Heart left ventricle (tissue), 16 donors: ENCODE data around the gene GALNT13. TPM values are rescaled to one million over a fixed set of nuclear protein-coding genes. Genes with fewer than 3 reads are reported as not detected.

Source experiments
- ATAC-seq, 4 donors: fragments of 200-7000 bp; cut with Tn5 transposase; one replicate each; pipeline ENCODE4 v1.9.1; 2020 to 2022; ENCODE audit warnings: moderate library complexity in 4 of 4, mild to moderate bottlenecking in 3 of 4, moderate number of reproducible peaks in 1 of 4
- DNase-seq, 5 donors: peaks; one replicate each; pipeline ENCODE4 v3.0.0-alpha.2; 2020
- H3K27ac ChIP-seq, 12 donors: fragments of 200-600 bp; sonication (generic) in 4 of 12; one replicate each; pipeline versions ENCODE4 v1.5.0 to v1.8.0; 2016 to 2022; ENCODE audit warnings: mild to moderate bottlenecking in 2 of 12
- H3K27me3 ChIP-seq, 9 donors: fragments of 200-600 bp; sonication (generic) in 2 of 9; one replicate each; pipeline versions ENCODE4 v1.5.1 to v1.8.0; 2016 to 2022; ENCODE audit warnings: mild to moderate bottlenecking in 3 of 9
- H3K36me3 ChIP-seq, 9 donors: fragments of 200-600 bp; sonication (generic) in 2 of 9; one replicate each; pipeline versions ENCODE4 v1.5.0 to v1.8.0; 2018 to 2022; ENCODE audit warnings: mild to moderate bottlenecking in 2 of 9
- H3K4me1 ChIP-seq, 12 donors: fragments of 200-600 bp; sonication (generic) in 4 of 12; one replicate each; pipeline versions ENCODE4 v1.5.0 to v1.8.0; 2016 to 2022; ENCODE audit warnings: mild to moderate bottlenecking in 3 of 12
- H3K4me3 ChIP-seq, 12 donors: fragments of 200-600 bp; sonication (generic) in 4 of 12; one replicate each; pipeline versions ENCODE4 v1.5.0 to v1.8.0; 2017 to 2022; ENCODE audit warnings: mild to moderate bottlenecking in 9 of 12, moderate library complexity in 4 of 12
- H3K9me3 ChIP-seq, 12 donors: fragments of 200-600 bp; sonication (generic) in 4 of 12; one replicate each; pipeline versions ENCODE4 v1.5.0 to v1.8.0; 2016 to 2022; ENCODE audit warnings: mild to moderate bottlenecking in 1 of 12
- POLR2A ChIP-seq, 2 donors: fragments of 450-650 bp; IDR thresholded peaks; one replicate each; pipeline ENCODE4 v1.6.1; 2017; ENCODE audit warnings: antibody characterized with exemption in 2 of 2, mild to moderate bottlenecking in 2 of 2, moderate library complexity in 2 of 2
- WGBS, 4 donors: extraction: QIAGEN DNeasy Blood & Tissue Kit in 2 of 4; methylation state at CpG; one replicate each; pipeline versions ENCODE4 v1.1.5 to v1.1.7; 2013 to 2018; 5-methylcytosine and 5-hydroxymethylcytosine counted together
- intact Hi-C, 10 donors: fragments of 100-400 bp; cut with DNase I; formaldehyde crosslinking; loops; one replicate each; pipeline versions ENCODE4 v1.11.1 to v1.14.2; 2022
- polyA plus RNA-seq, 2 donors: library from polyadenylated mRNA; stranded (reverse); fragments of 200-250 nt; gene quantifications; one replicate each; pipeline ENCODE4 v1.2.3, GENCODE V29; 2013
- total RNA-seq, 9 donors: library from RNA; depleted of rRNA in 2 of 9; stranded (reverse); fragments of >200 nt in 2 of 9; fragmentation: NEBNext Ultra II Directional in 3 of 9; extraction: Animal tissue kit (Norgen Biotek cat#: 25700) in 3 of 9; gene quantifications; one replicate each; pipeline versions ENCODE4 v1.1.0 to v1.2.4, GENCODE V29; 2016 to 2023
- TF ChIP-seq, protein P1 (sequence below), 12 donors: fragments of 200-600 bp; sonication (generic) in 4 of 12; IDR thresholded peaks; one replicate each; pipeline versions ENCODE4 v1.5.0 to v1.8.0; 2018 to 2022; ENCODE audit warnings: antibody characterized with exemption in 12 of 12, mild to moderate bottlenecking in 5 of 12
- donor health status: ischemic (EF 13 %, LVEDD 7.1; RV severe dilation, severe dysfunction).
- donor health status: healthy with polysubstance abuse.
- donor health status: DM: no; HTN: yes; CAD: no.
- donor health status: DM: no; HTN: no; CAD: no.
- donor health status: ischemic (EF 25% LVEDD 6.9; RV normal size, moderate dysfunction).
- donor health status: ischemic (EF 25% LVEDD 5.7; RV mildly dilated, moderate dysfunction).
- donor health status: healthy.
- donor health status: DM: yes; HTN: yes; CAD: no.
- donor health status: ischemic (EF 35%, LVEDD 5.7; RV mildly dilated, moderate dysfunction).
- donor health status: nonischemic (EF 11% LVEDD 7.7; RV severe dilation, severe dysfunction).
- donor health status: DM: yes; HTN: yes; CAD: no.
- donor health status: PGD.
- donor health status: ischemic (EF 29% LVEDD 5.4; RV normal size, mild dysfunction).
- donor health status: nonischemic (EF 23%, LVEDD 6.1; RV moderate dilation, normal function).

Gene GALNT13
- total and polyA plus RNA-seq, 11 donors, result 0.11 to 1.5 (median 0.22) TPM; not detected in 3

DNA sequence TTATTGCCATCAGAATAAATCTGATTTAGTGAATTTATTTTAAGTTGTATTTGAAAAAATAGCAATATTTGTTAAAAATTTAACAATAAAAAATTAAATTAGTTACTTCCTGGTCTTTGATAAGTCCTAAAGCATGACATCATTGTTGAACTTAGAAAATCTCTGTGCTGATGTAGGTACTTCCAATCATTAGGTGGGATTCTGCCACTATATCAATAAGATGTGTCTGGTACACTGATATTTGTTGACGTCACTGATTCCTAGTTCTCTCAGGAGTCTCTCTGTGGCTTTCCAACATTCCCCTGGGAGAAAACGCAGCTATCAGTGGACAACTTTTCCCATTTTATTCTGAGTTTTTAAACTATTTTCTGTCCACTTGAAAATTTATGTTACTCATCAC lies 143.5 kb downstream of the GALNT13 start:
- ATAC-seq (no peak), DNase-seq (no peak)
- WGBS, 4 donors, result 61 to 74% (median 69%) methylated on average over 2 of the region's 2 CpGs
- H3K36me3 ChIP-seq, result no peaks in the 10 kb centered on the region
- TF ChIP-seq POLR2A (IDR thresholded peaks at IDR 0.05), result no peak
- TF ChIP-seq, protein P1, sequence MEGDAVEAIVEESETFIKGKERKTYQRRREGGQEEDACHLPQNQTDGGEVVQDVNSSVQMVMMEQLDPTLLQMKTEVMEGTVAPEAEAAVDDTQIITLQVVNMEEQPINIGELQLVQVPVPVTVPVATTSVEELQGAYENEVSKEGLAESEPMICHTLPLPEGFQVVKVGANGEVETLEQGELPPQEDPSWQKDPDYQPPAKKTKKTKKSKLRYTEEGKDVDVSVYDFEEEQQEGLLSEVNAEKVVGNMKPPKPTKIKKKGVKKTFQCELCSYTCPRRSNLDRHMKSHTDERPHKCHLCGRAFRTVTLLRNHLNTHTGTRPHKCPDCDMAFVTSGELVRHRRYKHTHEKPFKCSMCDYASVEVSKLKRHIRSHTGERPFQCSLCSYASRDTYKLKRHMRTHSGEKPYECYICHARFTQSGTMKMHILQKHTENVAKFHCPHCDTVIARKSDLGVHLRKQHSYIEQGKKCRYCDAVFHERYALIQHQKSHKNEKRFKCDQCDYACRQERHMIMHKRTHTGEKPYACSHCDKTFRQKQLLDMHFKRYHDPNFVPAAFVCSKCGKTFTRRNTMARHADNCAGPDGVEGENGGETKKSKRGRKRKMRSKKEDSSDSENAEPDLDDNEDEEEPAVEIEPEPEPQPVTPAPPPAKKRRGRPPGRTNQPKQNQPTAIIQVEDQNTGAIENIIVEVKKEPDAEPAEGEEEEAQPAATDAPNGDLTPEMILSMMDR (IDR thresholded peaks at IDR 0.05), result no peak
- no peaks in the 10 kb centered on the region for H3K27me3 ChIP-seq
- no peaks in the 10 kb centered on the region for H3K4me1 ChIP-seq
- no peak overlapping the region for H3K4me3 ChIP-seq
- no peak overlapping the region for H3K27ac ChIP-seq
- intact Hi-C loops, result no loop called here
- peaks cover 0 to 36% (median 0%) of the 10 kb centered on the region in 12 donors for H3K9me3 ChIP-seq

DNA sequence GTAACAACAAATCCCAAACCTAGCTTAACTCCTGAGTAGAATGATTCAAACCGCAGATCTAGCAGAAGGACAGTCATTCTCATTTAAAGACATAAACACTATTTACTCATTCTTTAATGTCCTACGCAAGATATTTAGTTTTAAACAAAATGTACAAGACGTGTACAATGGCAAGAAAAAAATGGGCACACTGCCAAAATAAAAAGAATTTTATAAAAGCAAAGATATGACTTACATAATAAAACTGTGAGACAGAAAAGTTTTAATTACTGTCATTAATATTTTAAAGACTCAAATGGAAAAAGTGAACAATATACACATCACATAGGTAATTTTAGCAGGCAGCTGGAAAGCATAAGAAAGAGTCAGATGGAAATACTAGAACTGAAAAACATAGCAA lies 157.8 kb downstream of the GALNT13 start:
- ATAC-seq (no peak), DNase-seq (no peak)
- 75 to 80% (median 76%) methylated on average over 3 of the region's 3 CpGs for WGBS, 4 donors
- intact Hi-C loops, result no loop called here
- H3K27me3 ChIP-seq, result no peaks in the 10 kb centered on the region
- no peak overlapping the region for H3K4me3 ChIP-seq
- no peak overlapping the region for H3K27ac ChIP-seq
- H3K4me1 ChIP-seq, result no peaks in the 10 kb centered on the region
- H3K36me3 ChIP-seq, result no peaks in the 10 kb centered on the region
- TF ChIP-seq, protein P1 (IDR thresholded peaks at IDR 0.05), result no peak
- H3K9me3 ChIP-seq, result peaks cover 0 to 20% (median 0%) of the 10 kb centered on the region in 12 donors

DNA sequence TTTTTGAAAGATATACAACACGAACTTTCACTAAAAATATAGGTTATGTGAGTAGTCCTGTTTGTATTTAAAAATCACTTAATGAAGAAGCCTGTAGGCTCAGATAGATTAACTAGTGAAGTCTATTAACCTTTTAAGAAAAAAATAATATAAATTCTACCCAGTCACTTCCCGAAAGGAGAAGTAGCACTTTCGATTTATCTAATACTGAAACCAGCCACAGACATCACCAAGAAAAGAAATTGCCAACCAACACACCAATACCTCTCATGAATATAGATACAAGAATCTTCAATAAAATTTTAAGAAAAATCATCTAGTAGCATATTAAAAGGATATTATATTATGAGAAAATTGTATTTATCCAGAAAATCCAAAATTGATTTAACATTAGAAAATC lies 160.5 kb downstream of the GALNT13 start:
- ATAC-seq (no peak), DNase-seq (no peak)
- no peak overlapping the region for H3K4me3 ChIP-seq
- H3K27ac ChIP-seq, result no peak overlapping the region
- H3K4me1 ChIP-seq, result no peaks in the 10 kb centered on the region
- no peaks in the 10 kb centered on the region for H3K36me3 ChIP-seq
- TF ChIP-seq, protein P1 (IDR thresholded peaks at IDR 0.05), result no peak
- TF ChIP-seq POLR2A (IDR thresholded peaks at IDR 0.05), result no peak
- H3K27me3 ChIP-seq, result no peaks in the 10 kb centered on the region
- peaks cover 0 to 20% (median 0%) of the 10 kb centered on the region in 12 donors for H3K9me3 ChIP-seq
- intact Hi-C loops, result no loop called here
- 66 to 80% (median 78%) methylated on average over 3 of the region's 3 CpGs for WGBS, 4 donors

DNA sequence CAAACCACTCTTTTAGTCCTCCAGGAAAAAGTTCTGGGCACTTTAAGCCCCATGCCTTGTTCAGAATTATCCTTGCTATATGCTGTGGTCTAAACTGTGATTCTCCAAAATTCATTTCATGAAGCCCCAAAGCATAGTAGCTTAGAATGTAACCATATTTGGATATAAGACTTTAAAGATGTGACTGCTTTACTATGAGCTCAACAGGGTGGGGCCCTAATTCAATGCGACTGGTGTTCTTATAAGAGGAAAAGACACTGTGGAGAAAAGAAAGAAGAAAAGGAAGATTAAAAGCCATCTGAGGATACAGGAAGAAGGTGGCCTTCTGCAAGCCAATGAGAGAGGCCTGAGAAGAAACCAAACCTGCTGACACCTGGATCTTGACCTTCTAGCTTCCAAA lies 174.8 kb downstream of the GALNT13 start:
- Histone ChIP-seq H3K4me1 (no peaks in the 10 kb centered on the region), H3K36me3 (no peaks in the 10 kb centered on the region), H3K4me3 (no peak overlapping the region), H3K27me3 (no peaks in the 10 kb centered on the region), H3K9me3 (no peaks in the 10 kb centered on the region), H3K27ac (no peak overlapping the region)
- intact Hi-C loops, result no loop called here
- WGBS, 4 donors, result 68 to 77% (median 73%) methylated on average over 1 of the region's 1 CpG
- DNase-seq, result no peak
- TF ChIP-seq, protein P1 (IDR thresholded peaks at IDR 0.05), result no peak
- TF ChIP-seq POLR2A (IDR thresholded peaks at IDR 0.05), result no peak
- ATAC-seq, result no peak
